GM21786 (cell line): Measurements from ENCODE around the gene CDPF1.
"Not testable (repeated sequence)": the region's sequence is repeated elsewhere in the genome, so short reads cannot be mapped to it uniquely, and the experiment has no call there.

Source experiments
- ATAC-seq: cut with Tn5 transposase; IDR thresholded peaks from one replicate; pipeline ENCODE4 v1.9.1; 2021; ENCODE audit not compliant: unreplicated experiment

CDPF1 gene

GRCh38 chr22:46281866-46282678 lies 32.0 kb upstream of the CDPF1 start:
- no peak for ATAC-seq

DNA sequence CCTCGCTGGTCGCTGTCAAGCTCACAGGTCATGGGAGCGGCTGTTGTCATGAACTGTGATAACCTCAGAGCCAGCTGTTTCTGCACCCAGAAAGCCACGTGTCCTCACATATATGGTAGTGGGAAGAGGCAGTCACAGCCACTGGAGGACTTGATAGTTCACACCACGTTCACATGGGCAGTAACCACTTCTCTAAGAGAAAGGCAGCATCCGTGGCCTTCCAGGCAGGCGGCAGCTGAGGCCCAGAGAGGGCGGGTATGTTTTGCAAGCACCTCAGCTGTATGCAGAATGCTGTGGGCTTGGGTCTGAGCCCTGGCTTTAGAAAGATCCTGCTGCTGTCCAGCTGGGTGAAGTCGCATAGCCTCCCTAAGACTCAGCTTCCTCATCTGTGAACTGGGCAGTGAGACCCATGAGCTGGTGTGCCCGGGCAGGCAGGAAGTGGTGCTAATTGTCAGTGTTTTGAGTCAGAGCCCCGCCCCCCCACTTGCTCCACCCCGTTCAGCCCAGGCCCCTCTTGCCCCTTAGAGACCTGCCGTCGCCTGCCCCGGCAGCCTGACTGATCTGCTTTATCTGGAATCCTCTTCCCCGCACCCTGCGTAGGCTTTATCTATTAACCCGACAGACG lies 31.0 kb upstream of the CDPF1 start:
- no peak for ATAC-seq

- no peak for ATAC-seq
These were observed 30.1 kb upstream of the CDPF1 start for GRCh38 chr22:46280063-46280817.

- no peak for ATAC-seq
These were observed 28.9 kb upstream of the CDPF1 start for GRCh38 chr22:46278656-46279645.

DNA sequence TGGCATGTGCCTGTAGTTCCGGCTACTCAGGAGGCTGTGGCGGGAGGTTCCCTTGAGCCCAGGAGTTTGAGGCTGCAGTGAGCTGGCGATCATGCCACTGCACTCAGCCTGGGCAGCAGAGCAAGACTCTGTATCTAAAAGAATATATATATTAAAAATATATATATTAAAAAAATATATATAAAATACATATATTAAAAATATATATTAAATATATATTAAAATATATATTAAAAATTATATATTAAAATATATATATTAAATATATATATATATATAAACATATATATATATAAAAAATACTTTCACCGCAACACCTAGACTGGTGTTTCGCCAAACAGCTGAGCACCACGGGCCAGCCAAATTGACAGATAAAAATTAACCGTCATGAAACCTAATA lies 26.5 kb upstream of the CDPF1 start:
- no peak for ATAC-seq

DNA sequence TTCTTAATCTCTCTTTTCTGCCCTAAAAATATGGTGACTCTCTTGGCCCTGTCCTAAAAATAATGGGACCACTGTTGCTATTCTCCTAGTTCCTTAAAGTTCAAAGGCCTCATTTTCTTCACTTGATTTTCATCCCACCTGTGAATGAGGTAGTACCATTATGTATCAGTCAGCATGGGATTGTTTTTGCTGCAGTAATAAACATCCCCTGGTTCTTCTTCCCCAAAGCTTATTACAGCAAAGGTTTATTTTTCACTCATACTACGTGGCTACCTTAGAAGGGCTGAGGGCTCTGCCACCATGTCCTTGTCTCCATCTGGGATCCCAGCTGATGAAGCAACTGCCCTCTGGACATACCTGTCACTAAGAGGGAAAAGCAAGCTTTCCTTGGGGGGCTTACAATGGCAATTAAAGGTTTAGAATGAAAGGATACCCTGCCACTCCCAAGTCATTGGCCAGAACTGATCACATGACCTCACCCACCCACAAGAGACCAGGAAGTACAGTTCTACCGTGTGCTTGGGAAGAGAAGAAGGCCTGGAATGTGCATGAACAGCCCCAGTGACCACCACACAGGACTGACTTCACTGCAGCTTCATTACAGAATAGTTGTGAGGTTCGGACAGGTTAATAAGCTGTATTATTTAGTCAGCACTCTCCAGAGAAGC lies 25.5 kb upstream of the CDPF1 start:
- no peak for ATAC-seq

DNA sequence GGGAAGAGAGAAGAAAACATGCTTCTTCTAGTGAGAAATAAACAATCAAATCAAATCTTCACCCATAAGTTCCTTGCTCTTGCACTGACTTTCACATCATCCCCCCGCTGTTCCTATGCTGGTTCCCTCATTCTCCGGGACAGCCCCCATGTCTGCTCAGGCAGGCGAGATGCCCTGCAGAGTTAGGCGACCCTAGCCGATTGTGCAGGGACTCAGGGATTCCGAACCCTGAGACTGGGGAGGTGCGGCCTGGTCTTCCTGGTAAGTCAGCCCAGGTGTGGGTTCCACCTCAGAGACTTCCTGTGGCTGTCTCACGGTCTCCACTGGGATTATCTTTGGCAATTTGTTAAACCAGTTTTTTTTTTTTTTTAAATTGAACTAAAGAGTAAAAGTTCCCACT lies 24.3 kb upstream of the CDPF1 start:
- no peak for ATAC-seq

DNA sequence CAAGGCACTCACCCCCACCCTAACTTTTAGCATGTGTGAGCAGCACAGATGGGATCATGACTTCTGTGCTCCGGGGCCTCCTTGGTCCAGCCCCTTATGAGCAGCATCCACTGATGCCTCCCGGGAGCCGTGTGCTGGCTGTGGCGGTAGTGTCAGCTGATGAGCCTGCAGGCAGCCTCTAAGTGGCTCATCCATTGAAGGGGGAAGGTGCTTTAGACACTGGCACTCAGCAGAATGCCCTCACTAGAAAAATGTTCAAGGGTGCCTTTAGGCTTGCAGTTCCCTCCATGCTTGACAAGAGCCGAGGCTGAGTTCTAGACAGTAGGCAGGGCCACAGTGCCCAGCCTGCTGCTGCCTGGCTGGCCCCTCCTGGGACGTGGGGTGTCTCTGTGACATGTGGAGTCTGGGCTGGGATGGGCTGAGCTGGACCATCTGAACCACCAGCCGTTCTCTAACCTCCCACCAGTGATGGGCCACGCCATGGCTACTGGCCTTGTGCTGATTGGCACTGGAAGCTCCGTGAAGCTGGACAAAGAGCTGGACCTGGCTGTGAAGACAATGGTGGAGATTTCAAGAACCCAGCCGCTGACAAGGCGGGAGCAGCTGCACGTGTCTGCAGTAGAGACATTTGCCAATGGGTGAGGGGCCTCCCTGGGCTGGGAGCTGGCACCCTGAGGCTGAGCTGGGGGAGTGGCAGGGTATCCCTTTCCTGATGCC lies 23.5 kb upstream of the CDPF1 start:
- no peak for ATAC-seq

DNA sequence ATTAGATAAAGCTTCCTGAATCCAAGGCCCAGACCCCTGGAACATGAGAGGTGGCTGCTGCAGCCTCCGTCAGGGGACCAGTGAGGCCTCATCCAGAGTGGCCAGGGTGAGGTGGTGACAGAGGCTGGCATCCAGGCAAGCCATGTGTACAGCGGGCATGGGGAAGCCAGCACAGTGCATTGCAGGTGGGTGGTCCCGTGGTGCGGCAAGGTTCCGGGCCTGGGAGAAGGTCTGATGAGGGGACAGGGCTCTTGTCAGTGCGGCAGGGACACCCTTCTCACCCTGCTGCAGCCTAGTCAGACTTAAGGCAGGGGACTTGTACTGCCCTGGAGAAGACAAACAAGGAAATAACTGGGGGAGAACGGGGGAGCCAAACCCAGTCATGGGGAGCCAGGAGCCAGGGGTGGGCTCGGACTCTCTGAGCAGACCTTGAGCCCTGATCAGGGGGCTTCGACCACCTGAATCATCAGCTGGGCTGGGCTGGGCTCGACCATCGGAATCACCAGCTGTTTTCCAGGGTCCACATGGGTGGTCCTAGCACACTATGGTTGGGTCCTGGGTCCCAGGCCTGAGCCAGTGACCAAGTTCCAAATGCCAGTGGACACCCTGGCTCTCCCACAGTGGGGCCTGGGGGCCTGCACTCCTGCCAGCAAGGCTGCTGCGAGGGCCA lies 22.8 kb upstream of the CDPF1 start:
- ATAC-seq, result no peak

GRCh38 chr22:46272196-46272595 lies 22.1 kb upstream of the CDPF1 start:
- no peak for ATAC-seq

GRCh38 chr22:46269564-46269963 lies 19.5 kb upstream of the CDPF1 start:
- no peak for ATAC-seq

- ATAC-seq, result peak; percentile 61
These were observed 17.6 kb upstream of the CDPF1 start, which contains the start of gene TTC38 for GRCh38 chr22:46267431-46268279. TSS of gene TTC38 (plus strand) at chr22:46268008. CDS start at chr22:46268040, 32 bp downstream.

DNA sequence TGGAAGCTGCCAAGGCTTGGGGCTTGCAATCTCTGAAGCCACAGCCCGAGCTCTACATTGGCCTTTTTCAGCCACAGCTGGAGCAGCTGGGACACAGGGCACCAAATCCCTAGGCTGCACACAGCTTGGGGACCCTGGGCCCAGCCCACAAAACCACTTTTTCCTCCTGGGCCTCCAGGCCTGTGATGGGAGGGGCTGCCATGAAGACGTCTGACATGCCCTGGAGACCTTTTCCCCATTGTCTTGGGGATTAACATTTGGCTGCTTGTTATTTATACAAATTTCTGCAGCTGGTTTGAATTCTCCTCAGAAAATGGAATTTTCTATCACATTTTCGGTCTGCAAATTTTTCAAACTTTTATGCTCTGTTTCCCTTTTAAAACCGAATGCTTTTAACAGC lies 15.5 kb upstream of the CDPF1 start:
- not testable (repeated sequence) for ATAC-seq

DNA sequence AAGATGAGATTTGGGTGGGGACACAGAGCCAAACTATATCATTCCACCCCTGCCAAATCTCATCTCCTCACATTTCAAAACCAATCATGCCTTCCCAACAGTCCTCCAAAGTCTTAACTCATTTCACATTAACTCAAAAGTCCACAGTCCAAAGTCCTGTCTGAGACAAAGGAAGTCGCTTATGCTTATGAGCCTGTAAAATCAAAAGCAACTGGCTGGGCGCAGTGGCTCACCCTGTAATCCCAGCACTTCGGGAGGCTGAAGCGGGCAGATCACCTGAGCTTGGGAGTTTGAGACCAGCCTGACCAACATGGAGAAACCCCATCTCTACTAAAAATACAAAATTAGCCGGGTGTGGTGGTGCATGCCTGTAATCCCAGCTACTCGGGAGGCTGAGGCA lies 14.4 kb upstream of the CDPF1 start:
- ATAC-seq, result not testable (repeated sequence)

DNA sequence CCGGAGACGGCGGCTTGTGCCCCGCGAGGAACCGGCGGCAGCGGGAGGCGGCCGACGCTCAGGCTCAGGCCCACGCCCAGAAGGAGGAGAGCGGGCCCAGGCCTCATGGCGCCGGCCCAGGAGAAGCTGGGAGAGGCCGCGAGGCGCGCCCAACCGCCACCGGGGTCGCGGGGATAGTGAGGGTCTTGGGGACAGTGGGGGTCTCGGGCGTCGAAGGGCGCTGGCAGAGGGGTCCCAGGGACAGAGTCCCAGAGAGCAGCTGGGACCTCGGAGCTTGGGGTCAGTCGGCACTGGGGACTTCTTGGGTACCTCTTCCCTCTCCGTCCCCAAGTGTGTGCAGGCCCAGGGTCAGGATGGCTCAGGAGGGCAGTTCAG lies 13.1 kb upstream of the CDPF1 start, which contains the start of gene PKDREJ:
TSS of gene PKDREJ (minus strand) at position 128 of the 375 bp plus-strand sequence. CDS start at position 107, 21 bp downstream.
- ATAC-seq, result no peak

DNA sequence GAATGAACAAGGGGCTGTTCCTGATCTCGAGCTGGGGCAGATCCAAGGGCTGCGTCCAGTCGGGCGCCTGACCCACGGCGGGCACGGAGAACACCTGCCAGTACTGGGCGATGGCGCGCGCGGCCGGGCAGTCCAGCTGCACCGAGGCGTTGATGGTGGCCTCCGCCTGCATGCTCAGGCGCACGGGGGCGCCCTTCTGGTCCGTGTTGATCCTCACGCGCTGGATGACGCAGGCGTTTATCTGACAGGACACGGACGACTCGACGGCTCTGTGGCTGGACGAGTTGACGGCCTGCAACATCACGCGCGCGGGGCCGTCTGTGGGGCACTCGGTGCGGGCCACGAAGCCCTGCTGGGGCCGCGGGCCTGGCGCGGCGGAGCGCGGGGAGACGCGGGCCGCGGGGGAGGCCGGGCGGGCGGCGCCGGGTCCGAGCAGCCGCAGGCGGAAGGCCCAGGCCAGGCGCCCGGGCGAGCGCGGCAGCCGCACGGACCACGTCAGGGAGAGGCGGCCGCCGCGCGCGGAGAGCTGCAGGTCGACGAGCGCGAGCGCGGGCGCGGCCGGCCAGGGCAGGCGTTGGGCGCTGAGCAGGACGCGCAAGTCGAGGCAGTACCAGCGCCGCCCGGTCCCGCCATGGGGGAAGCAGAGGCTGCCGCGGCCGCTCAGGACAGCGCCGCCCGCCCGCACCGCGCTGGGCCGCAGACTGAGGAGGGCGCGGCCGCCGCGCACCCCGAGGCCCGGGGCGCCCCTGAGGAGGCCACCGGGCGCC lies 12.5 kb upstream of the CDPF1 start:
- no peak for ATAC-seq

DNA sequence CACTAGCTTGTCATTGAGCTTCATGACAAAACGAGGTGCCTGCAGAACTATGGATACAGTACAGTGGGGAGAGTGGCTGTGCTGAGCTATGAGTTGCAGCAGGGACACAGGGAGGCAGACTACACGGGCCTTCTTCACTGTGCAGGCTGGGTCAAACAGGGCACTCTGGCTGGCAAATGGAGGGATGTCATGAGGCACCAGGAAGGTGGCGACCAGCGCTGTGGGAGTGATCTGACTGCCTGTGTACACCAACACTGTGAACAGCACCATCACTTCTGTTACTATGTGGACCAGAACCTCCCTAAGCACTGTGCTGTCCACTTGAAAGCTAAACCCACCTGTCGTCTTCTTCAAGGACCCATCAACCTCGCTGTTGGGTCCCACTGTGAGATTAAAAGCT lies 9.9 kb upstream of the CDPF1 start:
- ATAC-seq, result no peak
